K562 (cell line): ENCODE data around the gene KCNA2. TPM values are rescaled to one million over a fixed set of nuclear protein-coding genes. Genes with fewer than 3 reads are reported as not detected.

ENCODE experiments used
- ATAC-seq: fragments of 200-7000 bp; cut with Tn5 transposase; 3 replicates; pipeline ENCODE4 v1.9.1; 2020; ENCODE audit warnings: moderate library complexity
- BruUV-seq: library from RNA; stranded (reverse); fragments of 400-500 nt; replicated peaks from 2 replicates; lab custom pipeline; 2021; lab: Mats Ljungman, UMichigan
- CTCF ChIA-PET: fragments of 300-600 bp; formaldehyde crosslinking; extraction: SDS; loops from one replicate; lab custom pipeline; 2021; ENCODE audit warnings: low intra/inter-chr PET ratio; lab: Yijun Ruan, JAX
- POLR2A ChIA-PET: fragments of 300-600, 350-650 bp; sonication (Branson Sonifier 250); formaldehyde crosslinking; extraction: SDS; loops from one replicate; lab custom pipeline; 2021; ENCODE audit warnings: antibody characterized with exemption, inconsistent platforms; lab: Yijun Ruan, JAX
- DNase-seq, 4 experiments: peaks; one replicate each; pipeline versions ENCODE4 v3.0.0 to v3.0.0-alpha.2; 2011 to 2018; ENCODE audit warnings: low spot score in 3 of 4, mixed read lengths in 3 of 4; ENCODE audit errors: extremely low read depth in 1 of 4
- FAIRE-seq: peaks from 2 replicates; lab custom pipeline; 2011; peaks lifted over from hg19 to GRCh38; lab: Jason Lieb, UNC
- H2AFZ ChIP-seq: 2 replicates; pipeline ENCODE4 v1.6.0; 2011; ENCODE audit warnings: low read depth, low read length, control low read depth, inconsistent platforms
- H3K27ac ChIP-seq: fragments of 200-600 bp; 3 replicates; pipeline ENCODE4 v1.8.0; 2011; ENCODE audit warnings: low read depth, mild to moderate bottlenecking, control low read depth, inconsistent platforms, low read length, moderate library complexity, mixed read lengths; ENCODE audit errors: extremely low read depth
- H3K27me3 ChIP-seq, 2 experiments: fragments of 300-600 bp in 1 of 2; 2 replicates in 1 of 2; 3 replicates in 1 of 2; pipeline versions ENCODE4 v1.6.0 to v1.8.0; 2011; ENCODE audit warnings: inconsistent platforms in 2 of 2, low read length in 2 of 2, mild to moderate bottlenecking in 1 of 2, mixed read lengths in 1 of 2, moderate library complexity in 1 of 2; ENCODE audit not compliant: control insufficient read depth in 2 of 2, insufficient read depth in 2 of 2
- H3K36me3 ChIP-seq: fragments of 300-600 bp; 3 replicates; pipeline ENCODE4 v1.8.0; 2011; ENCODE audit warnings: mild to moderate bottlenecking, low read length, inconsistent platforms; ENCODE audit not compliant: control insufficient read depth, insufficient read depth
- H3K4me1 ChIP-seq, 2 experiments: fragments of 200-600 bp in 1 of 2; replicated peaks in 1 of 2; 2 replicates in 1 of 2; 3 replicates in 1 of 2; pipeline versions ENCODE4 v1.5.1 to v1.8.0; 2011; ENCODE audit warnings: inconsistent platforms in 2 of 2, low read length in 2 of 2, mild to moderate bottlenecking in 1 of 2, mixed read lengths in 1 of 2, moderate library complexity in 1 of 2; ENCODE audit not compliant: control insufficient read depth in 2 of 2, insufficient read depth in 2 of 2
- H3K4me2 ChIP-seq: 2 replicates; pipeline ENCODE4 v1.6.1; 2011; ENCODE audit warnings: low read length, control low read depth, inconsistent platforms, mixed read lengths; ENCODE audit not compliant: insufficient read depth
- H3K4me3 ChIP-seq: fragments of 200-600 bp; sonication (generic), shearing (Covaris generic); 2 replicates; pipeline ENCODE4 v1.5.1; 2016; ENCODE audit warnings: control low read depth, inconsistent platforms
- H3K79me2 ChIP-seq: fragments of 200-600 bp; 3 replicates; pipeline ENCODE4 v1.8.0; 2011; ENCODE audit warnings: low read length, inconsistent platforms; ENCODE audit not compliant: control insufficient read depth, insufficient read depth
- H3K9ac ChIP-seq, 2 experiments: 2 replicates each; pipeline versions ENCODE4 v1.6.0 to v1.6.1; 2011; ENCODE audit warnings: low read depth in 2 of 2, low read length in 2 of 2, control low read depth in 1 of 2, inconsistent platforms in 1 of 2, mild to moderate bottlenecking in 1 of 2, mixed read lengths in 1 of 2; ENCODE audit not compliant: insufficient read depth in 1 of 2
- H3K9me1 ChIP-seq: one replicate; pipeline ENCODE4 v1.6.0; 2011; ENCODE audit warnings: inconsistent platforms, mild to moderate bottlenecking, low read length, moderate library complexity; ENCODE audit not compliant: control insufficient read depth, insufficient read depth
- H3K9me3 ChIP-seq: replicated peaks from 2 replicates; pipeline ENCODE4 v1.5.1; 2011; ENCODE audit warnings: low read depth, low read length, inconsistent platforms; ENCODE audit not compliant: control insufficient read depth, insufficient read depth
- H4K20me1 ChIP-seq: replicated peaks from 2 replicates; pipeline ENCODE4 v1.6.1; 2011; ENCODE audit warnings: low read length, inconsistent platforms, mixed read lengths; ENCODE audit not compliant: control insufficient read depth, insufficient read depth
- DPF2 ChIP-seq: fragments of 450-650 bp; IDR thresholded peaks from 2 replicates; pipeline ENCODE4 v1.6.1; 2016
- GATAD2A ChIP-seq: fragments of 450-650 bp; IDR thresholded peaks from 2 replicates; pipeline ENCODE4 v1.6.1; 2017
- HDAC6 ChIP-seq: IDR thresholded peaks from 2 replicates; pipeline ENCODE4 v1.6.1; 2012; ENCODE audit warnings: low read depth, mild to moderate bottlenecking, control low read depth, inconsistent platforms, low read length, moderate library complexity
- KLF10 ChIP-seq: fragments of 250-450 bp; sonication (Bioruptor Pico); IDR thresholded peaks from 2 replicates; pipeline ENCODE4 v1.6.1; 2021; ENCODE audit warnings: matching md5 sums
- MAFK ChIP-seq: IDR thresholded peaks from 2 replicates; pipeline ENCODE4 v1.6.1; 2011; ENCODE audit warnings: low read length, improper control_type of control experiment
- RAD21 ChIP-seq, 2 experiments: fragments of 250-450 bp in 1 of 2; fragments of 450-650 bp in 1 of 2; sonication (Bioruptor Pico) in 1 of 2; formaldehyde crosslinking in 1 of 2; IDR thresholded peaks in 1 of 2; conservative IDR thresholded peaks in 1 of 2; 2 replicates each; pipeline versions ENCODE4 v1.4.0 to v1.8.0; 2020 to 2022; ENCODE audit warnings: mild to moderate bottlenecking in 2 of 2, moderate library complexity in 1 of 2
- XRCC3 ChIP-seq: fragments of 450-650 bp; IDR thresholded peaks from 2 replicates; pipeline ENCODE4 v1.6.1; 2017; ENCODE audit warnings: mild to moderate bottlenecking, moderate library complexity
- ZNF134 ChIP-seq: fragments of 250-450 bp; sonication (Bioruptor Pico); conservative IDR thresholded peaks from 2 replicates; pipeline ENCODE4 v1.4.0; 2020
- ZNF696 ChIP-seq: fragments of 250-450 bp; sonication (Bioruptor Pico); conservative IDR thresholded peaks from 2 replicates; pipeline ENCODE4 v1.4.0; 2020; ENCODE audit warnings: mild to moderate bottlenecking, moderate library complexity
- WGBS: fragments of 100-300 bp; shearing (Covaris generic); methylation state at CpG from one replicate; pipeline ENCODE4 v1.1.6; 2016; ENCODE audit warnings: low coverage, mixed read lengths; ENCODE audit not compliant: insufficient coverage; ENCODE audit errors: missing lambda C conversion rate; 5-methylcytosine and 5-hydroxymethylcytosine counted together
- in situ Hi-C: fragments of 300-500 bp; cut with MboI; formaldehyde crosslinking; loops from 4 replicates; pipeline ENCODE4 v1.15.0; 2018; ENCODE audit warnings: inconsistent platforms, mixed read lengths
- intact Hi-C: fragments of 100-400 bp; cut with micrococcal nuclease; formaldehyde crosslinking; loops from 2 replicates; pipeline ENCODE4 v1.14.2; 2022
- polyA plus RNA-seq, 8 experiments: library from polyadenylated mRNA; depleted of rRNA in 4 of 8; stranded (reverse) in 5 of 8; unstranded in 3 of 8; fragments of >200 nt; fragmentation: Nextera tagmentation in 2 of 8; fragmentation: Illumina TruSeq in 1 of 8; extraction: Ambion mirVana in 2 of 8; extraction: Trizol in 1 of 8; gene quantifications; 2 replicates each; pipeline versions ENCODE4 v1.2.1 to v1.2.3, GENCODE V29; 2011 to 2014; ENCODE audit warnings: inconsistent platforms in 1 of 8, missing spikeins in 1 of 8
- total RNA-seq, 7 experiments: library from RNA; depleted of rRNA in 6 of 7; stranded (reverse); fragments of >200 nt in 6 of 7; fragmentation: Illumina TruSeq in 2 of 7; extraction: Trizol in 2 of 7; gene quantifications; 2 replicates each; pipeline versions ENCODE4 v1.2.1 to v1.2.3, GENCODE V29; 2011 to 2021; ENCODE audit warnings: low replicate concordance in 1 of 7
- TF ChIP-seq, protein P1 (sequence below): fragments of 200-800 bp; sonication (Bioruptor generic); IDR thresholded peaks from 2 replicates; pipeline ENCODE4 v1.6.1; 2017; ENCODE audit warnings: missing genetic modification characterization, missing compliant biosample characterization

The KCNA2 gene
- total and polyA plus RNA-seq, 9 of the 15 experiments (the other 6 are each of a cell fraction or from before 2014, with no cell fraction given), result not detected

- in situ Hi-C loops, result no loop called here
- no TSS peak for BruUV-seq
Measured at GRCh38 chr1:110588991-110589390, 17.2 kb downstream of the KCNA2 start.

GRCh38 chr1:110588486-110588885 lies 17.7 kb downstream of the KCNA2 start:
- ChIA-PET CTCF (no interaction called here), POLR2A (no interaction called here)
- Histone ChIP-seq H3K9me1 (no peaks in the 10 kb centered on the region), H3K4me1 (no peaks in the 10 kb centered on the region), H3K27me3 (peaks cover 9 to 48% of the 10 kb centered on the region in 2 experiments; a peak in 4 of 5 replicates), H3K36me3 (no peaks in the 10 kb centered on the region), H3K27ac (no peak overlapping the region), H4K20me1 (no peaks in the 10 kb centered on the region), H3K9ac (no peak overlapping the region), H3K9me3 (no peaks in the 10 kb centered on the region), H2AFZ (no peak overlapping the region), H3K4me2 (no peak overlapping the region), H3K79me2 (no peaks in the 10 kb centered on the region), H3K4me3 (no peak overlapping the region)
- no TSS peak for BruUV-seq
- WGBS, result 5% methylated on average over 1 of the region's 1 CpG
- no peak for FAIRE-seq
- no peak for DNase-seq
- in situ Hi-C loops, result no loop called here
- intact Hi-C loops, result no loop called here
- no peak for ATAC-seq
- TF ChIP-seq, protein P1, sequence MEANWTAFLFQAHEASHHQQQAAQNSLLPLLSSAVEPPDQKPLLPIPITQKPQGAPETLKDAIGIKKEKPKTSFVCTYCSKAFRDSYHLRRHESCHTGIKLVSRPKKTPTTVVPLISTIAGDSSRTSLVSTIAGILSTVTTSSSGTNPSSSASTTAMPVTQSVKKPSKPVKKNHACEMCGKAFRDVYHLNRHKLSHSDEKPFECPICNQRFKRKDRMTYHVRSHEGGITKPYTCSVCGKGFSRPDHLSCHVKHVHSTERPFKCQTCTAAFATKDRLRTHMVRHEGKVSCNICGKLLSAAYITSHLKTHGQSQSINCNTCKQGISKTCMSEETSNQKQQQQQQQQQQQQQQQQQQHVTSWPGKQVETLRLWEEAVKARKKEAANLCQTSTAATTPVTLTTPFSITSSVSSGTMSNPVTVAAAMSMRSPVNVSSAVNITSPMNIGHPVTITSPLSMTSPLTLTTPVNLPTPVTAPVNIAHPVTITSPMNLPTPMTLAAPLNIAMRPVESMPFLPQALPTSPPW (CRISPR knock-in tag), result no peak
- TF ChIP-seq HDAC6 (no peak), XRCC3 (no peak), ZNF696 (CRISPR knock-in tag) (no peak), KLF10 (CRISPR knock-in tag) (no peak), RAD21 (CRISPR knock-in tag; conservative IDR thresholded peaks at IDR 0.05 in 1 of 2, IDR thresholded peaks at IDR 0.05 in 1 of 2) (no peak)

More at GRCh38 chr1:110588991-110589390, 17.2 kb downstream of the KCNA2 start:
- Histone ChIP-seq H3K9me1 (no peaks in the 10 kb centered on the region), H3K79me2 (no peaks in the 10 kb centered on the region)
- intact Hi-C loops, result no loop called here
- FAIRE-seq, result no peak
- TF ChIP-seq GATAD2A (no peak), ZNF134 (no peak), MAFK (no peak), DPF2 (no peak)
- TF ChIP-seq, all 486 proteins: peak for 0
- ChIA-PET POLR2A (no interaction called here), CTCF (no interaction called here)
- DNase-seq (no peak), ATAC-seq (no peak)
- Histone ChIP-seq H3K27me3 (peaks cover 9 to 43% of the 10 kb centered on the region in 2 experiments; a peak in 4 of 5 replicates), H3K4me3 (no peak overlapping the region), H3K9me3 (no peaks in the 10 kb centered on the region), H4K20me1 (no peaks in the 10 kb centered on the region), H3K4me1 (no peaks in the 10 kb centered on the region), H3K4me2 (no peak overlapping the region), H3K9ac (no peak overlapping the region), H3K27ac (no peak overlapping the region), H3K36me3 (no peaks in the 10 kb centered on the region), H2AFZ (no peak overlapping the region)
- WGBS, result 0% methylated on average over 3 of the region's 3 CpGs
